C1 segment of cervical spinal cord (tissue), 14 donors: ENCODE results near the gene DMRT3.

Experiments used
- DNase-seq, 14 donors: peaks; one replicate each; lab custom pipeline; 2025; lab: John Stamatoyannopoulos, UW

DMRT3 gene, protein sequence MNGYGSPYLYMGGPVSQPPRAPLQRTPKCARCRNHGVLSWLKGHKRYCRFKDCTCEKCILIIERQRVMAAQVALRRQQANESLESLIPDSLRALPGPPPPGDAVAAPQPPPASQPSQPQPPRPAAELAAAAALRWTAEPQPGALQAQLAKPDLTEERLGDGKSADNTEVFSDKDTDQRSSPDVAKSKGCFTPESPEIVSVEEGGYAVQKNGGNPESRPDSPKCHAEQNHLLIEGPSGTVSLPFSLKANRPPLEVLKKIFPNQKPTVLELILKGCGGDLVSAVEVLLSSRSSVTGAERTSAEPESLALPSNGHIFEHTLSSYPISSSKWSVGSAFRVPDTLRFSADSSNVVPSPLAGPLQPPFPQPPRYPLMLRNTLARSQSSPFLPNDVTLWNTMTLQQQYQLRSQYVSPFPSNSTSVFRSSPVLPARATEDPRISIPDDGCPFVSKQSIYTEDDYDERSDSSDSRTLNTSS

GRCh38 chr9:976258-976942, at the start of gene DMRT3:
Gene DMRT3 (plus strand): TSS chr9:976655. CDS start chr9:977002, 347 bp downstream.
- no peak for DNase-seq

GRCh38 chr9:926976-927375, 49.5 kb upstream of the DMRT3 start:
- DNase-seq = no peak

GRCh38 chr9:928363-929042, 48.0 kb upstream of the DMRT3 start:
- no peak for DNase-seq

- DNase-seq = no peak
Observed at GRCh38 chr9:929719-930118, 46.7 kb upstream of the DMRT3 start.

DNA sequence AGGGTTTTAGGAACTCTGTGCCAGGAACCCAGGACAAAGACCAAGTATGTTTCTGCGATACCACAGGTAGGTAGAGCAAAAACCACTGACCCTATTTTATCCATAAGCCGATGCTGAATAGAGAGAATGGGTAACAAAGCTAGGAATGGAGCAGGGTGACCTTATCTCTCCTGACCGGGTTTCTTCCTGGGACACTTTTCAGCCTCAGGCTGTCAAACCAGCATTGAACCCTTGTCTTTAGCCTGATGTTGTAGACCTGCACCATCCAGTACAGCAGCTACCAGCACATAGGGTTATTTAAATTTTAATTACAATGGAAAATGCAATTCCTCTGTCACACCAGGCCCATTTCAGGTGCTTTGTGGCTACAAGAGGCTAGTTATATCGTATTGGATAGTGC, 43.1 kb upstream of the DMRT3 start:
- no peak for DNase-seq

DNA sequence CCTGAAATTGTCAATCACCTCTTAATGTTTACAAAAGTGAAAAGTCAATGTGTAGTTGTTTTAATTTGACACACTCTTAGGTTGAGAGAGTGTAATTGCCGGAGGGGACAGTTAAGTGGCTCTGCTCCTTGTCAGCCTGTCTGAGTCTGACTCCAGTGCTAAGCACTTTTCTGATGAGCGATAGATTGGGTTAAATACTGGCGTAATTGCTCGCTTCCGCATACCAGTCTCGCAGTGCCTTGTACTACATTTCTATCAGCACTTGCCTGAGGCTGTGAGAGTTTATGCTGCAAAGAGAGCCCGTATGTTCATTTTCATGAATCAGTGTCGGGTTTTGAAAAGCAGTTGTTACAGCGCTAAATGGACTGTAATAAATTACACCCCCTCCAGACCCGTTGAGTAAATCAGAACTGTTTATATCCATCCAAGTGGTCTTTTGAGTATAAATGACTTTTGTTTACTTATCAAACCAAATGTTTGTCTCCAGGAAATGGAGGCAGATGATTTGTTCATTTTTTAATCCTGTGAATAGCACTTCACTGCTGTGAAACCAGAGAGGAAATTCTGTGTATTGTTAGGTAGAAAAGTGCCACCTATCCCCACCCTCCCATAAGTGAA, 41.0 kb upstream of the DMRT3 start:
- no peak for DNase-seq

GRCh38 chr9:942805-943580, 33.5 kb upstream of the DMRT3 start:
- DNase-seq = no peak

DNA sequence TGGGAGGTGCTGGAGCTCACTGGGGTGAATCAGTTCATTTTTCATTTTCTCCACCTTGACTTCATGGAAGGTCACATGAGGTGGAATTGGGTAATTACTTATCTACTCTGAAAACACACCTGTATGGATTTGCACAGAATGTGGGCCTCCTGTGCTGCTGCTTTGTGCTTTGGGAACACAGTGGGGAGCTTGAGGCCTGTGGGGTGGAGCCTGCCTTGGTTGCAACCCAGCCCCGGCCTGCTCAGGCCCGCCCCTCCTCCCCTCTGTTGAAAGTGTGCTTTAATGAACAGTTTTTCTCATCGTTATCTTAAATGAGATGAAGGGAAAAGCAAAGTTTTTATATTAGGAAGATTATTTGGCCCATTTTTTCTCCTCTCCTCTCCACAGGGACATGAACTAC, 28.5 kb upstream of the DMRT3 start:
- no peak for DNase-seq

DNA sequence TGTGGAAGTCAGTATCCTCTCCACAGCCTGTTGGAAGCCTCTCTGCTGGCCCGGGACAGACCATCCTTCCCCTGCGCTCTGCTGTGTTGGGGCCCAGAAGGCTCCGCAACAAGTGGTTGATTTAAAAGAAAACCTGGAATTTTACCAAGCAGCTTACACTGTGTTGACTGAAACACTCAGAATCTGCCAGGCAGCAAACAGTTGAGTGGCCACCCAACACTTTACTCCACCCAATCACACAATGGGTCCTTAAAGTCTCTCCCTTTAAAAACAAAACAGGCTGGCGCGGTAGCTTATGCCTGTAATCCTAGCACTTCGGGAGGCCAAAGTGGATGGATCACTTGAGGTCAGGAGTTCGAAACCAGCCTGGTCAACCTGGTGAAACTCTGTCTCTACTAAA, 28.0 kb upstream of the DMRT3 start:
- DNase-seq = no peak

DNA sequence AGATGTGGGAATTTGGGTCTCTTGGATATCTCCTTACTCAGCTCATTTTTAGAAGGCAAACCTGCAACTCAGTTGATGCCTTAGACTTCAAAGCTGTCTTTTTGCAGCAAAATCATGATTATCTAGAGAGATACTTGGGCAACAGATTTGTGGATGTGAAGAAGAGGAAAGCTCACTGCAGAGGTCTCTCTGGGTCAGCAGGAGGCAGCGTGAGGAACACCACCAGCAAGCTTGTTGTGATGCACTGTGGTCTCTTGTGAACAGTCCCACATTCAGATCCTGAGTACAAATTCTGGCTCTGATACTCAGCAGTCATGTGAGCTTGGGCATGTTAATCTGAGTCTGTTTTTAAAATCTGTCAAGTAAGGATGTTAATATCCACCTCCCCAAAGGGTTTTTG, 26.3 kb upstream of the DMRT3 start:
- DNase-seq = no peak

- DNase-seq = no peak
Observed at GRCh38 chr9:952546-952945, 23.9 kb upstream of the DMRT3 start.

GRCh38 chr9:959105-959504, 17.4 kb upstream of the DMRT3 start:
- DNase-seq = no peak

DNA sequence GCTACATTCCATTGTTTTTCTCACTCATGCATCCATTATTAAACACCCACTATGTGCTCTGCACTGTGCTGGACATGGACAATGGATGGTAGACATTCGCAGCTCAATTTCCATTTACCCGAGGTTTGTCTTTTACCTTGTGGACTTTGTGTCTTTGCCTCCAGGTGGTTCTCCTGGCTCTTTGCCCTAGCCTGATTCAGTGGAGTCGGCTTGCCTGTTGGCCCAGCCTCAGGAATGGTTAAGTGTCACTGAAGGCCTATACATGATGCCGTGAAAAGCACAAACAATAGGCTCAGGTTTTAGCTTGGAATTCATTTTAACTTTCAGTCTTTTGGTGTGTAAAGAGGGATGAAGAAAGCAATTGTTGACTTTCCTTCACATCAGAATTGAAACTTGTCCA, 16.5 kb upstream of the DMRT3 start:
- DNase-seq = no peak

DNA sequence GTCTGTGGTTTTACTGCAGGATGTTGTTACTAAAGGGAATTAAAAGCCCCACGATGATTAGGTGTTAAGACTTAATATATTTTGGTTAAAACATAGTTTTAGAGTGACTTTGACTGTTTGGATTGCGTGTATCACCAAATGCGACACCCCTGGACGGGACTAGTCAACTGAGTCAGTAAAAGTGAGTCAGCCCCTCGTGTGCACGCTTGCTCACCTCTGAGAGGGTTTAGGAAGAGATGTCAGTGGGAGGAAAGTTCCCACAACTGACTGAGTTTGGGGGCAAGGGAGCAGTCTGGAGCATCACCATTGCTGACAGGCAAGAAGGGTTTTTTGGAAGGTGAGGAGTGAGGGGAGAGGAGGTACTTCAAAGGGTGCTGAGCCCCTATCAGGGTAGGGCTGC, 14.4 kb upstream of the DMRT3 start:
- DNase-seq = no peak

DNA sequence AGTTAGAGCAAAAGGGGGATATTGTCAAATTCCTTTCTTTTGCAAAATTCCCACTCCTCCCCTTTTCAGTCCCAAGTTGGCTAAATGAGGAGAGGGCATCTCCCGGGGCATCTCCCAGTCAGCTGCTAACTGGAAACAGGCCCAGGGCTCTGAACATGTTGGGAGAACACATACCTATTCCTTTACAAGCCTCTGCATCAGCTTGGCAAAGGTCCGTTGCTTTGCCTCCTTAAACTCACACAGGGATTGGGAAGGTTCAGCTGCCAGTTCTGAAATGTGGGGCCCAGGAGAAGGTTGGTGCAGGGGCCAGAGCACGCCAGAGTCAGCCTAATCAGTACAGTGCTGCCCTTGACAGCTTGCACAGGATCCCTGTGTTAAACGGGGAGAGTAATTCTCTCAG, 11.0 kb upstream of the DMRT3 start:
- no peak for DNase-seq

DNA sequence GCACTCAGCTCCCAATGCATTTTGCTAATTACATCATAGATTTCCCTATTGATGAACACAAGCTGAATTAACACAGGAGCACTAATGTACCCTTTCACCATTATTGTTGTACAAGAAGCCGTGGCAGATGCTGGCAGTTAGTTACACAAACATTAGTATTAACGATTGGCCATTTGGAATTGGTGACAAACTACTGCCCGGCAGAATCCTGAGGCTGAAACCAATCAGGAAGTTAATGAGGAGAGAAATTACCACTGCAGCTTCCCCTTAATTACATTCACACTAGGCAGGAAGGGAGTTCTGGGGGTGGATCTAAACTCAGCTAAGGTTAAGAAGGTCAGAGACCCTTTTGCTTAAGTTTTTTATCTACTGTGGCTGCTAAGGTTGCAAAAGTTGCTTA, 9.6 kb upstream of the DMRT3 start:
- DNase-seq = no peak

DNA sequence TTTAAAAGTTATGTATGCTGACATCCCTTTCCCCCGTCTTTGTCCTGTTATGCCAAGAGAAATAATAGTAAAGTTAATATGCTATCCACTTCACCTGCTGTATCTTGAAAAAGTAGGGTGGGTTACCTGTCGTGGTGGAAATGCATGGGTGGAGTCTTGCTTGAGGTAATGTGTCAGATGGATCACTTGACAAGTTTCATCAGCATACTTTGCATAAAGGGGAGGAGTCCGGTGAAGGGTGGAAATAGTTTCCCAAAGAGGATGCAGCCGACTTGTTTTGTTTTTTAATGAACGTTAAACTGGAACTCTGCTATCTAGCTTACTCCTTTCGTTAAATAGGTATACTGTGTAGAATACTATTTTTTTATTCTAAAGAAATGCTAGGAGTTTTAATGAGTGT, 9.0 kb upstream of the DMRT3 start:
- no peak for DNase-seq

GRCh38 chr9:967903-968641, 8.4 kb upstream of the DMRT3 start:
- no peak for DNase-seq

- no peak for DNase-seq
Observed at GRCh38 chr9:969310-970150, 6.9 kb upstream of the DMRT3 start.
